GM21390 (cell line): Measurements from ENCODE around the gene ZNF654.
"Not testable (repeated sequence)": the region's sequence is repeated elsewhere in the genome, so short reads cannot be mapped to it uniquely, and the experiment has no call there.

Source experiments
- ATAC-seq: cut with Tn5 transposase; IDR thresholded peaks from one replicate; pipeline ENCODE4 v1.9.1; 2021; ENCODE audit not compliant: unreplicated experiment

ZNF654 gene

GRCh38 chr3:88133711-88134263, 74.7 kb downstream of the ZNF654 start:
- no peak for ATAC-seq

- ATAC-seq = no peak
These were observed 78.8 kb downstream of the ZNF654 start for GRCh38 chr3:88137836-88138235.

- ATAC-seq = peak; percentile 24
These were observed 82.5 kb downstream of the ZNF654 start for GRCh38 chr3:88141458-88142083.

GRCh38 chr3:88142094-88142624, 83.1 kb downstream of the ZNF654 start:
- ATAC-seq = peak; percentile 46

GRCh38 chr3:88147261-88147660, 88.2 kb downstream of the ZNF654 start:
- ATAC-seq = no peak

GRCh38 chr3:88148651-88149050, 89.6 kb downstream of the ZNF654 start:
- no peak for ATAC-seq

DNA sequence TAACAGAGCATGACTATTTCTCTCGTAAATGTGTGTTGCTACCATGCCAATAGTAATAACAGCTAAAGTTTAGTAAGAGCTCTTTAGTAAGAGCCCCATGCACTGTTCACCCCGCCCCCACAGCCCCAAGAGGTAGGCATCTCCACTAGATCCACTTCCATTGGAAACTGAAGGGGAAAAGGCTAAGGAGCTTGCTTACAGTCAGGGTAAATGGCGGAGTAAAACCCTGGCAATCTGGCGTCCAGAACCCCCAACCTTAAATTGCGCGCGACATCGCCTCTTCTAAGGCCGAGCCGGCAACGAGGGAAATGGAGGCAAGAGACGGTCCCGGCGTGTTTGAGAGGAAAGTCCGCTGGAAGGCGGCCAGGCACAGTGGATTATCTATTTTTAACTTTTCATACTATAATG, 90.0 kb downstream of the ZNF654 start:
- ATAC-seq = peak; percentile 23

DNA sequence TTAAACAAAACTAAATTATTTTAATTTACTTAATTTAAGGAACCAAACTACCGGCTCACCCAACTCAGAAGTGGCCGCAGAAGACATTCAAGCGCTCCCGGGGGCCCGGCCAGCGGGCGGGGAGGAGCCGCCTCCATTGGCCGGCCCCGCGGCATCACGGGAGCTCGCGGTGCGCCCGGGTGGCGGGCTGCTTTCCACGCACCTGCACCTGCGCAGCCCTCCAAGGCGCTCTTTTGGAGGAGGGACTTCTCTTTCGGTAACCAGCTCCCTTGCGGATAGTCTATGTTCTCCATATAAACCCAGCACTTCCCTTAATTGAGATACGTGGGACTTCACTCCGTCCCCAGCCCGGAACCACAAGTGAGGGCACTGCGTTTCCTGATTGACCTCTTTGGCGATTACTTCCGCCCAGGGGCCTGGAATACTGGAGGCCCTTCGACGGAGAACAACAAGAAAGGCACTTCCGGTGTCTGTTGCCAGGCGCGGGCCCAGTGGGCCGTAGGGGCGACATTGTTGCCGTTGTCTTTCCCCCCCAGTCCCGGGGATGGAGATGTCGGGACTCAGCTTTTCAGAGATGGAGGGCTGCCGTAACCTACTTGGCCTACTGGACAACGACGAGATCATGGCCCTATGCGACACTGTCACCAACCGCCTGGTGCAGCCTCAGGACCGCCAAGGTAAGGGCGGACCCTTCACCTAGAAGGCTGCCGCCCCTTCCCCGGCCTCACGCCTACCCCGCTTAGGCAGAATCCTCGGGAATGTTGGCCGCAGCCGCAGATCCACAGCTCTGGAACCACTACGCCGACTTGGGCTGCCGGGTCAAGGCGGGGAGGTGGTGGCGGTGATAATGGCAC, 90.7 kb downstream of the ZNF654 start, which contains the start of gene C3orf38:
TSS of gene C3orf38 (plus strand) at position 451 of the 854 bp plus-strand sequence. CDS start at position 545, 94 bp downstream.
- ATAC-seq = peak; percentile 75

GRCh38 chr3:88150371-88150770, 91.3 kb downstream of the ZNF654 start:
- peak; percentile 29 for ATAC-seq

- ATAC-seq = no peak
These were observed 91.8 kb downstream of the ZNF654 start for GRCh38 chr3:88150806-88151205.

DNA sequence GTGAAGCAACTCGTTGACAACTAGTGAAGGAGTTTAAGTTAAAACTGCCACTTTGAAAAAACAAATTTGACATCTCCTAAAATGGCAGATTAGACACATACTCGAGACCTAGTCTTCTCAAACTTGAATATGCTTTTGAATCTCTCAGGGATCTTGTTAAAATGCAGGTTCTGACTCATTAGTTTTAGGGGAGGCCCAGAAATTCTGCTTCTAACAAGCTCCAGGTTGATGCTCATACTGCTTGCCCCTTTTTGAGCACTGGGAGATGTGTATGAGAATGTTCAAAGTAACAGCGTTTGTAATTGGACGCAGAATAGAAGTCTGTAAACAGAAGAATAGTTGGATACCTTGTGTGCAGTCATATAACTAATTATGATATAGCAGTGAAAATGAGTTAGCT, 92.3 kb downstream of the ZNF654 start:
- no peak for ATAC-seq

DNA sequence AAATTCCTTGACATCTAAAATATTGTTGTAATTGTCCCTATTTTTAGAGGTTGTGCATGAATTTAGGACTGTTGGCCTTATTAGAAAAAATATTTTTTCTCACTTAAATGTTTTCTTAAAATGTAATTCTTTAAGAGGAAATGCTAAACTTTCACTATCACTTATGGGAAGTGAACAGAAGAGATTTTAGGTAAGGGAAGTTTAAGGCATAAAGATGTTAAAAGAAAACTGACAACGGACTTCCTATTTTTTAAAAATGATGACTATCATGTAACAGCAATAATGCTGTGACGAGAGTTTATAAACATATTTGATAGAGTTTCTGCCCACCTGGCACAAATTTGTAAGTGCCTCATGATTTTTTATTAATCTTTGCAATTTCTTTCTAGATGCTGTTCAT, 93.8 kb downstream of the ZNF654 start:
- ATAC-seq = no peak

DNA sequence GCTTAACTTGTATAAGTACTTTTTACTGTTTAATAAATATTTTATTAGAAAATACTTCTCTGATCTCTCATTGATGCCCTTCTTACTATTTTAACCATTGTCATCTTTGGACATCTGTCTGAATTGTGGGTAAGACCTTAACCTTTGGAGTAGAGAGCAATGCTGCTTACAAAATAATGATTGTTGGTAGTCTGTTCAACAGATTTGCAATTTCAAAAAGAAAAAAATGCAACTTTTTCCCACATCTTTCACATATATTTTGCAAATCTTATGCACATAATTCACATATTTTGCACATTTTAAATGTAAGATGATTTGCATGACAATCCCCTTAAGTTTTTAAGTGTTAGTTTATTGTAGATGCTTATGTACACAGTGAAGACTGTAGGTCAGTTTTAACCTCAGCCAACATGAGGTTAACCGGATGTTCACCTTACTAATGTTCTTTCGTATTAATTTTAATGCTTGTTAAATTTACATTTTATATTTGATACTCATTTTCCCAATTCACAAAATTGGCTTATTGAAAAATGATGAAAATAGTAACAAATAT, 107.4 kb downstream of the ZNF654 start:
- ATAC-seq = no peak

DNA sequence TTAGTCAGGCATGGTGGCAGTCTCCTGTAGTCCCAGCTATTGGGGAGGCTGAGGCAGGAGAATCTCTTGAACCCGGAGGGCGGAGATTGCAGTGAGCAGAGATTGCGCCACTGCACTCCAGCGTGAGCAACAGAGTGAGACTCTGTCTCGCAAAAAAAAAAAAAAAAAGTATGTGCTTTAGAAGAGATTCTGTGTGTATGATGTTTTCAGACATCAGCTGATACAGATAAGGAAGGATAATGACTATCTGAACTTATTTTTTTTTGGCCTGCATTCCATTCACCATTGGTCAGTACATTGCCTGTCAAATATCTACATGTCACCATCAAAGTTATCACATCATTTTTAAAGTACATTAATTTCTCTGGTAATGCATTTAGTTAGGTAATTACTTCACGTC, 108.1 kb downstream of the ZNF654 start:
- no peak for ATAC-seq

DNA sequence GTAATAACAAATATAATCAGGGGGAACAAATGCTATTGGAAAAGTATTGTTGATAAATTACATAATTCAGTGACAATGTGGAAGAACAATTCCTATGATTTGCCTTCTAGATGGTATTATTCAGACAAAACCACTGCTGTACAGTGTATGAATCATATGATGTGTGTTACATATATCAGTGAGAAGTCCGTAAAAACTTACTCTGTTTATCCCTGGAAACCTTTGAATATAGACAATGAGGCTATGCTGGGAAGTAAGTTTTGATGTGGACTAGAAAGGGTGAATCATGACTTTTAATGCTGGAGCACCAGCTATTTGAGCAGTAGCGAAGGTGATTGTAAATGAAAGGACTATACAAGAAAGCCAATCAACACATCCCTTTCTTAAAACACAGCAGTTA, 108.6 kb downstream of the ZNF654 start:
- ATAC-seq = no peak

DNA sequence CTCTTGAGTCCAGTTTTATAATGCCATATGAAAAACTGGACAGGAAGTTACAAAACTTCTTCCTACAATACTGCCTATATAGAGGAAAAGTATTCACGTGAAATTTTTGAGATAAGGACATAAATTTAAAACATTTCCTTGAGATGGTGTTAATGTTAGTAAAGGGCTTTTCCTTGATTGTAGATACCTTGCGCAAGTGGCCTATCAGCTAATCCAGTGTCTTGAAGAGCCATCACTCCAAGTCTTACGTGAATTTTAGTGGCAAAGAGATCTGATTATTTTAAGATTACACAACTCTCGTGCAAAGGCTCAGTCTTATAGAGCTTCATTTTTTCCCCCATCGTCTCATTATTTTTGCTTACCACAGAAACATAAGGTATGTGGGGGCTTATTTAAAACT, 109.1 kb downstream of the ZNF654 start:
- ATAC-seq = no peak

- ATAC-seq = peak; percentile 83
These were observed 121.4 kb downstream of the ZNF654 start for GRCh38 chr3:88180398-88180999.

GRCh38 chr3:88182165-88182918, 123.3 kb downstream of the ZNF654 start:
- not testable (repeated sequence) for ATAC-seq

DNA sequence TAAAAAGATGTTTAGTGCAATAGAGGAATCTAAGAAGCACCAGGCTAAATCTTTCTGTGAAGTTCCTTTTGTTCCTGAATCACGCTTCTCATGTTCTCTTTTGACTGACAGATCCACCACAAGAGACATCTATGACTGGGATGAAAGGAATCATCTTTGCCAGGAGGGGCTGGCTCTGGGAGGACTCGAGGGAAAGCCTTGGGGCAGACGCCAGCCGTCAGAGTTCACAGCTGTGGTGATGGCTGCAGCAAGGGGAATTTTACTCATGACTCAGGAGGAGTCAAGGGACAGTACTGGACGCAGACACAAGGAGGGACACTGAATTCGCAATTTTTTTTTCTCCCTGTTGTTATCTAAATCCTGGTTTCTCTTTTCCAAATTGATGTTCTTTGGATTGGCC, 129.4 kb downstream of the ZNF654 start:
- no peak for ATAC-seq

DNA sequence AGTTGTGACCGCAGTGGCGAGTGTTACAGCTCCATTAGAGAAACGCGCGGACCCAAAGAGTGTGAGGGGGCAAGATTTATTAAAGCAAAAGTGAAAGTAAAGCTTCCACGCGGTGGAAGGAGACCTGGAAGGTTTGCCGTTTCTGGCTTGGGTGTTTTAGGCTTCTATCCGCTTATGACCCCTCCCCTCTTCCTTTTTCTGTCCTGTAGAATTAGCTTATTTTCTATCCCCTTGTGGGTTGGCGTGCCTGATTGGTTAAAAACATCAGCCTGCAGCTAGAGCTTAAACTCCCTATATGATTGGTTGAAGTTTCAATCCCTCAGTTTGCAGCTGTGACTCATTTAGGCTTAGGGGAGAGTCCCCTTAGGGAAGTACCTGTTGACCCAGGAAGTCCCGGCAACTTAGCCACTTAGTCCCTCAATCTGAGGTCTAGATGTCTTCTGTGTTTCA, 130.3 kb downstream of the ZNF654 start:
- ATAC-seq = peak; percentile 82
